Measurements from ENCODE around the gene CAPN14.

GRCh38 chr2:31139671-31140070, 77.6 kb downstream of the CAPN14 start:
- TF ChIP-seq CTCF (IDR thresholded peaks at IDR 0.05; ENCODE audit: poor library complexity), result no peak
- no peak for TF ChIP-seq EZH2 (IDR thresholded peaks at IDR 0.05; ENCODE audit: borderline replicate concordance)
